Left lung (tissue), 10 donors: ENCODE data around the gene SLC39A2. TPM values are rescaled to one million over a fixed set of nuclear protein-coding genes. Genes with fewer than 3 reads are reported as not detected.

Experiments
- ATAC-seq: fragments of 200-7000 bp; cut with Tn5 transposase; one replicate; pipeline ENCODE4 v1.9.1; 2020; ENCODE audit warnings: moderate library complexity
- DNase-seq, 4 donors: peaks; one replicate each; pipeline ENCODE4 v3.0.0-alpha.2; 2013 to 2020
- H3K27ac ChIP-seq, 2 donors: fragments of 200-600 bp; sonication (generic) in 1 of 2; one replicate each; pipeline versions ENCODE4 v1.5.0 to v1.8.0; 2020 to 2021
- H3K27me3 ChIP-seq, 2 donors: fragments of 200-600 bp; sonication (generic) in 1 of 2; one replicate each; pipeline versions ENCODE4 v1.5.0 to v1.8.0; 2020 to 2021
- H3K36me3 ChIP-seq, 2 donors: fragments of 200-600 bp; sonication (generic) in 1 of 2; one replicate each; pipeline versions ENCODE4 v1.5.0 to v1.8.0; 2020 to 2021
- H3K4me1 ChIP-seq, 2 donors: fragments of 200-600 bp; one replicate each; pipeline ENCODE4 v1.8.0; 2021
- H3K4me3 ChIP-seq, 2 donors: fragments of 200-600 bp; sonication (generic) in 1 of 2; one replicate each; pipeline versions ENCODE4 v1.5.0 to v1.8.0; 2020 to 2021; ENCODE audit warnings: mild to moderate bottlenecking in 1 of 2
- H3K9me3 ChIP-seq, 2 donors: fragments of 200-600 bp; sonication (generic) in 1 of 2; one replicate each; pipeline versions ENCODE4 v1.5.0 to v1.8.0; 2020 to 2021
- intact Hi-C, 2 donors: fragments of 100-400 bp; cut with DNase I; formaldehyde crosslinking; loops; one replicate each; pipeline versions ENCODE4 v1.11.2 to v1.14.2; 2022
- polyA plus RNA-seq, 6 donors: library from polyadenylated mRNA; unstranded; fragments of 120-200 nt; gene quantifications; one replicate each; pipeline ENCODE4 v1.2.1, GENCODE V29; 2013; ENCODE audit not compliant: insufficient read length in 6 of 6
- total RNA-seq, 2 donors: library from RNA; stranded (reverse); fragmentation: NEBNext Ultra II Directional; extraction: Animal tissue kit (Norgen Biotek cat#: 25700); gene quantifications; one replicate each; pipeline ENCODE4 v1.2.1, GENCODE V29; 2021
- TF ChIP-seq, protein P1 (sequence below), 2 donors: fragments of 200-600 bp; sonication (generic) in 1 of 2; IDR thresholded peaks; one replicate each; pipeline versions ENCODE4 v1.5.0 to v1.8.0; 2021; ENCODE audit warnings: antibody characterized with exemption in 2 of 2
- donor health status: DM: no; HTN: yes; CAD: no.
- donor health status: DM: no; HTN: no; CAD: no.

The SLC39A2 gene
- total and polyA plus RNA-seq, 8 donors = 0.10 to 0.50 (median 0.28) TPM; not detected in 2

DNA sequence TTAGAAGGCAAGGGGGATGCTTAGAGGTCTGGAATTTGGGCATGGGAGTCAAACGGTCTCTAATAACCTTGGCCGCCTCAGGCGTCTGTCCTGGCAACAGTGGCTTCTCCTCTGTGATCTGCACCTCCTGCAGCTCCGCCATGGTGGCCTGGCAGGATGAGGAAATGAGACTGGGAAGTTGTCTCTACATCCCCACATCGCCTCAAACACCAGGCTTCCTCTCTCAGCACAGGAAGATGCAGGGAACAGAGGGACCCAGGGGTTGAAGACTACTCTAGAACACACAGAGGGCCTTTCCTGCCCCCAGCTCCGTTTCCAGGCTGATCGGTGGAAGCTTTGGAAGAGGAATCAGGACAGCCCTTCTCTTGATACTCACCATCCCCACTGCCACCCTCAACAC is 24.1 kb downstream of the SLC39A2 start:
- no peak for DNase-seq
- Histone ChIP-seq H3K36me3 (peaks cover 0 to 11% of the 10 kb centered on the region in 2 donors), H3K4me3 (peak overlapping the region in 1 of 2 donors; percentile 46), H3K27me3 (peaks cover 0 to 35% of the 10 kb centered on the region in 2 donors), H3K4me1 (peaks cover 7 to 19% of the 10 kb centered on the region in 2 donors), H3K9me3 (no peaks in the 10 kb centered on the region), H3K27ac (peak overlapping the region in 1 of 2 donors; percentile 15)
- ATAC-seq = no peak
- TF ChIP-seq, protein P1, sequence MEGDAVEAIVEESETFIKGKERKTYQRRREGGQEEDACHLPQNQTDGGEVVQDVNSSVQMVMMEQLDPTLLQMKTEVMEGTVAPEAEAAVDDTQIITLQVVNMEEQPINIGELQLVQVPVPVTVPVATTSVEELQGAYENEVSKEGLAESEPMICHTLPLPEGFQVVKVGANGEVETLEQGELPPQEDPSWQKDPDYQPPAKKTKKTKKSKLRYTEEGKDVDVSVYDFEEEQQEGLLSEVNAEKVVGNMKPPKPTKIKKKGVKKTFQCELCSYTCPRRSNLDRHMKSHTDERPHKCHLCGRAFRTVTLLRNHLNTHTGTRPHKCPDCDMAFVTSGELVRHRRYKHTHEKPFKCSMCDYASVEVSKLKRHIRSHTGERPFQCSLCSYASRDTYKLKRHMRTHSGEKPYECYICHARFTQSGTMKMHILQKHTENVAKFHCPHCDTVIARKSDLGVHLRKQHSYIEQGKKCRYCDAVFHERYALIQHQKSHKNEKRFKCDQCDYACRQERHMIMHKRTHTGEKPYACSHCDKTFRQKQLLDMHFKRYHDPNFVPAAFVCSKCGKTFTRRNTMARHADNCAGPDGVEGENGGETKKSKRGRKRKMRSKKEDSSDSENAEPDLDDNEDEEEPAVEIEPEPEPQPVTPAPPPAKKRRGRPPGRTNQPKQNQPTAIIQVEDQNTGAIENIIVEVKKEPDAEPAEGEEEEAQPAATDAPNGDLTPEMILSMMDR (IDR thresholded peaks at IDR 0.05) = no peak
- intact Hi-C loops = no loop called here

GRCh38 chr14:21023817-21024584 is 24.9 kb downstream of the SLC39A2 start:
- TF ChIP-seq, protein P1 (IDR thresholded peaks at IDR 0.05) = no peak
- intact Hi-C loops = no loop called here
- H3K27ac ChIP-seq = peak overlapping the region in 1 of 2 donors; percentile 21
- H3K27me3 ChIP-seq = peaks cover 0 to 35% of the 10 kb centered on the region in 2 donors
- peak overlapping the region; percentile 46 to 71 for H3K4me3 ChIP-seq
- peaks cover 7 to 19% of the 10 kb centered on the region in 2 donors for H3K4me1 ChIP-seq
- DNase-seq (no peak), ATAC-seq (no peak)
- no peaks in the 10 kb centered on the region for H3K9me3 ChIP-seq
- H3K36me3 ChIP-seq = peaks cover 0 to 6% of the 10 kb centered on the region in 2 donors

GRCh38 chr14:21024585-21025370 is 25.7 kb downstream of the SLC39A2 start, which contains the start of gene NDRG2:
Gene NDRG2, minus strand, starts transcription at chr14:21025061. Its CDS starts 1,746 bp downstream, at chr14:21023315.
- ATAC-seq (peak; percentile 95), DNase-seq (peak; percentile 69 to 91 (median 84))
- H3K27me3 ChIP-seq = peaks cover 0 to 35% of the 10 kb centered on the region in 2 donors
- H3K27ac ChIP-seq = peak within 1 kb of the TSS; percentile 21 to 67
- peak within 1 kb of the TSS; percentile 46 to 71 for H3K4me3 ChIP-seq
- H3K9me3 ChIP-seq = no peaks in the 10 kb centered on the region
- H3K4me1 ChIP-seq = peaks cover 7 to 19% of the 10 kb centered on the region in 2 donors
- peaks cover 0 to 6% of the 10 kb centered on the region in 2 donors for H3K36me3 ChIP-seq
- intact Hi-C loops = no loop called here
- TF ChIP-seq, protein P1 (IDR thresholded peaks at IDR 0.05) = no peak

- DNase-seq (peak in 2 of 4 donors; percentile 63 to 66), ATAC-seq (peak; percentile 52)
- intact Hi-C loops = no loop called here
- TF ChIP-seq, protein P1 (IDR thresholded peaks at IDR 0.05) = no peak
- Histone ChIP-seq H3K4me3 (peak overlapping the region; percentile 46 to 71), H3K27ac (peak overlapping the region; percentile 21 to 67), H3K27me3 (peaks cover 0 to 35% of the 10 kb centered on the region in 2 donors), H3K9me3 (no peaks in the 10 kb centered on the region), H3K36me3 (peaks cover 0 to 6% of the 10 kb centered on the region in 2 donors), H3K4me1 (peaks cover 7 to 19% of the 10 kb centered on the region in 2 donors)
These were observed 26.5 kb downstream of the SLC39A2 start for GRCh38 chr14:21025371-21026273.
